HepG2 (cell line): ENCODE data around the gene ZNF22. TPM values are rescaled to one million over a fixed set of nuclear protein-coding genes. Genes with fewer than 3 reads are reported as not detected.

Experiments
- CAMTA2 ChIP-seq: sonication (generic); formaldehyde crosslinking; IDR thresholded peaks from 2 replicates; pipeline ENCODE4 v1.4.0; 2020; ENCODE audit warnings: mild to moderate bottlenecking, missing genetic modification reagents, borderline replicate concordance
- GABPA ChIP-seq, 2 experiments: IDR thresholded peaks; 2 replicates each; pipeline ENCODE4 v1.6.1; 2011 to 2016; ENCODE audit warnings: low read depth in 2 of 2, low read length in 1 of 2, missing biosample characterization in 1 of 2, missing genetic modification characterization in 1 of 2
- KLF12 ChIP-seq: sonication (generic); formaldehyde crosslinking; IDR thresholded peaks from 2 replicates; pipeline ENCODE4 v1.4.0; 2020; ENCODE audit warnings: missing genetic modification reagents, borderline replicate concordance
- SATB2 ChIP-seq: sonication (generic); formaldehyde crosslinking; IDR thresholded peaks from 2 replicates; pipeline ENCODE4 v1.5.0; 2020; ENCODE audit warnings: missing genetic modification reagents
- ZFP1 ChIP-seq: IDR thresholded peaks from 2 replicates; pipeline ENCODE4 v1.6.1; 2016
- ZMYM3 ChIP-seq: sonication (generic); formaldehyde crosslinking; IDR thresholded peaks from 2 replicates; pipeline ENCODE4 v1.5.1; 2020; ENCODE audit warnings: mild to moderate bottlenecking, missing genetic modification reagents
- ZNF143 ChIP-seq: sonication (generic); formaldehyde crosslinking; IDR thresholded peaks from 2 replicates; pipeline ENCODE4 v1.4.0; 2020; ENCODE audit warnings: missing genetic modification reagents
- ZNF17 ChIP-seq: sonication (generic); formaldehyde crosslinking; IDR thresholded peaks from 2 replicates; pipeline ENCODE4 v1.5.0; 2020; ENCODE audit warnings: mild to moderate bottlenecking, missing genetic modification reagents
- ZNF326 ChIP-seq: sonication (generic); formaldehyde crosslinking; IDR thresholded peaks from 2 replicates; pipeline ENCODE4 v1.4.0; 2020; ENCODE audit warnings: missing genetic modification reagents, borderline replicate concordance
- ZNF431 ChIP-seq: sonication (generic); formaldehyde crosslinking; IDR thresholded peaks from 2 replicates; pipeline ENCODE4 v1.9.0; 2022; ENCODE audit warnings: missing genetic modification reagents, low read depth, mild to moderate bottlenecking, borderline replicate concordance
- ZNF510 ChIP-seq: sonication (generic); formaldehyde crosslinking; IDR thresholded peaks from 2 replicates; pipeline ENCODE4 v1.4.0; 2020; ENCODE audit warnings: low read depth, mild to moderate bottlenecking, missing genetic modification reagents
- ZNF629 ChIP-seq: sonication (generic); formaldehyde crosslinking; conservative IDR thresholded peaks from 2 replicates; pipeline ENCODE4 v1.5.0; 2020; ENCODE audit warnings: missing genetic modification reagents
- ZNF747 ChIP-seq: sonication (generic); formaldehyde crosslinking; IDR thresholded peaks from 2 replicates; pipeline ENCODE4 v1.8.1; 2023; ENCODE audit warnings: missing genetic modification reagents, mild to moderate bottlenecking, borderline replicate concordance
- polyA plus RNA-seq, 8 experiments: library from polyadenylated mRNA; depleted of rRNA in 3 of 8; stranded (reverse) in 7 of 8; unstranded in 1 of 8; fragments of >200 nt; fragmentation: Illumina TruSeq in 4 of 8; extraction: Trizol in 4 of 8; gene quantifications; 2 replicates each; pipeline versions ENCODE4 v1.2.1 to v1.2.3, GENCODE V29; 2011 to 2016; ENCODE audit warnings: low read depth in 4 of 8, missing spikeins in 1 of 8, mixed read lengths in 1 of 8; ENCODE audit not compliant: insufficient read depth in 1 of 8
- total RNA-seq, 5 experiments: library from RNA; depleted of rRNA; stranded (reverse); fragments of >200 nt; fragmentation: Illumina TruSeq; extraction: Trizol; gene quantifications; 2 replicates each; pipeline ENCODE4 v1.2.3, GENCODE V29; 2016; ENCODE audit warnings: low read depth in 1 of 5
- TF ChIP-seq, protein P1 (sequence below): sonication (generic); formaldehyde crosslinking; IDR thresholded peaks from 2 replicates; pipeline ENCODE4 v1.8.0; 2022; ENCODE audit warnings: mild to moderate bottlenecking, missing genetic modification reagents, borderline replicate concordance
- TF ChIP-seq, protein P2 (sequence below): sonication (generic); formaldehyde crosslinking; conservative IDR thresholded peaks from 2 replicates; pipeline ENCODE4 v1.4.0; 2020; ENCODE audit warnings: mild to moderate bottlenecking, missing genetic modification reagents, moderate library complexity
- TF ChIP-seq, protein P3 (sequence below): sonication (generic); formaldehyde crosslinking; IDR thresholded peaks from 2 replicates; pipeline ENCODE4 v1.4.0; 2020; ENCODE audit warnings: mild to moderate bottlenecking, missing genetic modification reagents, borderline replicate concordance
- TF ChIP-seq, protein P4 (sequence below): sonication (generic); formaldehyde crosslinking; IDR thresholded peaks from 2 replicates; pipeline ENCODE4 v1.4.0; 2020; ENCODE audit warnings: missing genetic modification reagents
- TF ChIP-seq, protein P5 (sequence below): sonication (generic); formaldehyde crosslinking; IDR thresholded peaks from 2 replicates; pipeline ENCODE4 v1.4.0; 2020; ENCODE audit warnings: mild to moderate bottlenecking, missing genetic modification reagents

ZNF22 gene
- total and polyA plus RNA-seq, 2 of the 13 experiments (the other 11 are each of a cell fraction or from before 2014, with no cell fraction given), result 0.40 to 1.3 TPM

DNA sequence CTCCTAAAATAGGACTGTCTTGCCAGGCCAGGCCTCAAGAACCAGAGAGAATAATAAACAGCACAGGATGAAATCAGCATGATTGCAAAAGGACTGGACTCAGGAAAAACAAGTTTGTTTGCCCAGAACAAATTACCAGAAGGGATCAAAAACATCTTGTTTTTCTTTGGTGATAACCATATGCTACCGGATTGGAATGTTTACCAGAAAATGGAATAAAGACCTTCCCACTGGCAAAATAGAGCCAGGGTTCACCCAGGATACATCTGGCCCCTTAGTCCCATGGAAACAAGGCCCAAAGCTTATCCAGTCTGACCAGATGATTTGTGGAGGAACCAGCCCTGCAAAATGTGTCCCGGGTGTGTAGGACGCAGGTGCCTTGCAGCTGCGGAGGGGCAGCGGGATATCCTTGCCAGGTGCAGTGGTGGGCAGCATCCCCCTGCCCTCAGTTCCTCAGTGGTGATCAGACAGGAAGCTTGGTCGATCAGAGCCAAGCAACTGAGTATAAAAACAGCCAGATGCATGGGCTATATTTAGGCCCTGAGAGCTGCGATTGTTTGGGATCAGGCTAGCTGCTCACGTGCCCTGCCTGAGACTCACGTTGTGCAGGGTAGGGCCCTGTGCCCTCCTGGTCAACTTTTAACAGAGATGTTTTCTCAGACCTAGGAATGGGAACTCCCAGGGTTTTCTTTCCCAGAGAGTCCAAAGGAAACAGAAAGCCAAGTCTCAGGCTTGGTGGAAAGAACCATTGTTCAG, 4.6 kb upstream of the ZNF22 start (continued):
- TF ChIP-seq, protein P1, sequence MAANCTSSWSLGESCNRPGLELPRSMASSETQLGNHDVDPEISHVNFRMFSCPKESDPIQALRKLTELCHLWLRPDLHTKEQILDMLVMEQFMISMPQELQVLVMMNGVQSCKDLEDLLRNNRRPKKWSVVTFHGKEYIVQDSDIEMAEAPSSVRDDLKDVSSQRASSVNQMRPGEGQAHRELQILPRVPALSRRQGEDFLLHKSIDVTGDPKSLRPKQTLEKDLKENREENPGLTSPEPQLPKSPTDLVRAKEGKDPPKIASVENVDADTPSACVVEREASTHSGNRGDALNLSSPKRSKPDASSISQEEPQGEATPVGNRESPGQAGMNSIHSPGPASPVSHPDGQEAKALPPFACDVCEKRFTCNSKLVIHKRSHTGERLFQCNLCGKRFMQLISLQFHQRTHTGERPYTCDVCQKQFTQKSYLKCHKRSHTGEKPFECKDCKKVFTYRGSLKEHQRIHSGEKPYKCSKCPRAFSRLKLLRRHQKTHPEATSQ (CRISPR knock-in tag), result no peak
- no peak for TF ChIP-seq GABPA (IDR thresholded peaks at IDR 0.05; ENCODE audit: low read depth, low read length)
- no peak; the same call in 1 of the 2 replicates for TF ChIP-seq GABPA (CRISPR knock-in tag; IDR thresholded peaks at IDR 0.05; ENCODE audit: low read depth)
- TF ChIP-seq ZNF326 (CRISPR knock-in tag), result no peak
- no peak; the same call in 1 of the 2 replicates for TF ChIP-seq SATB2
- TF ChIP-seq ZMYM3, result no peak
- peak; percentile 29; the same call in 1 of the 2 replicates for TF ChIP-seq ZNF431 (CRISPR knock-in tag)
- TF ChIP-seq ZNF143, result no peak
- no peak; the same call in 1 of the 2 replicates for TF ChIP-seq ZFP1
- TF ChIP-seq KLF12, result no peak
- TF ChIP-seq, protein P2, sequence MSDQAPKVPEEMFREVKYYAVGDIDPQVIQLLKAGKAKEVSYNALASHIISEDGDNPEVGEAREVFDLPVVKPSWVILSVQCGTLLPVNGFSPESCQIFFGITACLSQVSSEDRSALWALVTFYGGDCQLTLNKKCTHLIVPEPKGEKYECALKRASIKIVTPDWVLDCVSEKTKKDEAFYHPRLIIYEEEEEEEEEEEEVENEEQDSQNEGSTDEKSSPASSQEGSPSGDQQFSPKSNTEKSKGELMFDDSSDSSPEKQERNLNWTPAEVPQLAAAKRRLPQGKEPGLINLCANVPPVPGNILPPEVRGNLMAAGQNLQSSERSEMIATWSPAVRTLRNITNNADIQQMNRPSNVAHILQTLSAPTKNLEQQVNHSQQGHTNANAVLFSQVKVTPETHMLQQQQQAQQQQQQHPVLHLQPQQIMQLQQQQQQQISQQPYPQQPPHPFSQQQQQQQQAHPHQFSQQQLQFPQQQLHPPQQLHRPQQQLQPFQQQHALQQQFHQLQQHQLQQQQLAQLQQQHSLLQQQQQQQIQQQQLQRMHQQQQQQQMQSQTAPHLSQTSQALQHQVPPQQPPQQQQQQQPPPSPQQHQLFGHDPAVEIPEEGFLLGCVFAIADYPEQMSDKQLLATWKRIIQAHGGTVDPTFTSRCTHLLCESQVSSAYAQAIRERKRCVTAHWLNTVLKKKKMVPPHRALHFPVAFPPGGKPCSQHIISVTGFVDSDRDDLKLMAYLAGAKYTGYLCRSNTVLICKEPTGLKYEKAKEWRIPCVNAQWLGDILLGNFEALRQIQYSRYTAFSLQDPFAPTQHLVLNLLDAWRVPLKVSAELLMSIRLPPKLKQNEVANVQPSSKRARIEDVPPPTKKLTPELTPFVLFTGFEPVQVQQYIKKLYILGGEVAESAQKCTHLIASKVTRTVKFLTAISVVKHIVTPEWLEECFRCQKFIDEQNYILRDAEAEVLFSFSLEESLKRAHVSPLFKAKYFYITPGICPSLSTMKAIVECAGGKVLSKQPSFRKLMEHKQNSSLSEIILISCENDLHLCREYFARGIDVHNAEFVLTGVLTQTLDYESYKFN, result peak; percentile 96
- no peak for TF ChIP-seq ZNF510 (CRISPR knock-in tag)
- TF ChIP-seq, protein P3, sequence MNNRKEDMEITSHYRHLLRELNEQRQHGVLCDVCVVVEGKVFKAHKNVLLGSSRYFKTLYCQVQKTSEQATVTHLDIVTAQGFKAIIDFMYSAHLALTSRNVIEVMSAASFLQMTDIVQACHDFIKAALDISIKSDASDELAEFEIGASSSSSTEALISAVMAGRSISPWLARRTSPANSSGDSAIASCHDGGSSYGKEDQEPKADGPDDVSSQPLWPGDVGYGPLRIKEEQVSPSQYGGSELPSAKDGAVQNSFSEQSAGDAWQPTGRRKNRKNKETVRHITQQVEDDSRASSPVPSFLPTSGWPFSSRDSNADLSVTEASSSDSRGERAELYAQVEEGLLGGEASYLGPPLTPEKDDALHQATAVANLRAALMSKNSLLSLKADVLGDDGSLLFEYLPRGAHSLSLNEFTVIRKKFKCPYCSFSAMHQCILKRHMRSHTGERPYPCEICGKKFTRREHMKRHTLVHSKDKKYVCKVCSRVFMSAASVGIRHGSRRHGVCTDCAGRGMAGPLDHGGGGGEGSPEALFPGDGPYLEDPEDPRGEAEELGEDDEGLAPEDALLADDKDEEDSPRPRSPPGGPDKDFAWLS (CRISPR knock-in tag), result no peak
- peak; percentile 55; the same call in 1 of the 2 replicates for TF ChIP-seq ZNF747 (CRISPR knock-in tag)
- TF ChIP-seq CAMTA2, result no peak
- TF ChIP-seq, protein P4, sequence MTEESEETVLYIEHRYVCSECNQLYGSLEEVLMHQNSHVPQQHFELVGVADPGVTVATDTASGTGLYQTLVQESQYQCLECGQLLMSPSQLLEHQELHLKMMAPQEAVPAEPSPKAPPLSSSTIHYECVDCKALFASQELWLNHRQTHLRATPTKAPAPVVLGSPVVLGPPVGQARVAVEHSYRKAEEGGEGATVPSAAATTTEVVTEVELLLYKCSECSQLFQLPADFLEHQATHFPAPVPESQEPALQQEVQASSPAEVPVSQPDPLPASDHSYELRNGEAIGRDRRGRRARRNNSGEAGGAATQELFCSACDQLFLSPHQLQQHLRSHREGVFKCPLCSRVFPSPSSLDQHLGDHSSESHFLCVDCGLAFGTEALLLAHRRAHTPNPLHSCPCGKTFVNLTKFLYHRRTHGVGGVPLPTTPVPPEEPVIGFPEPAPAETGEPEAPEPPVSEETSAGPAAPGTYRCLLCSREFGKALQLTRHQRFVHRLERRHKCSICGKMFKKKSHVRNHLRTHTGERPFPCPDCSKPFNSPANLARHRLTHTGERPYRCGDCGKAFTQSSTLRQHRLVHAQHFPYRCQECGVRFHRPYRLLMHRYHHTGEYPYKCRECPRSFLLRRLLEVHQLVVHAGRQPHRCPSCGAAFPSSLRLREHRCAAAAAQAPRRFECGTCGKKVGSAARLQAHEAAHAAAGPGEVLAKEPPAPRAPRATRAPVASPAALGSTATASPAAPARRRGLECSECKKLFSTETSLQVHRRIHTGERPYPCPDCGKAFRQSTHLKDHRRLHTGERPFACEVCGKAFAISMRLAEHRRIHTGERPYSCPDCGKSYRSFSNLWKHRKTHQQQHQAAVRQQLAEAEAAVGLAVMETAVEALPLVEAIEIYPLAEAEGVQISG (CRISPR knock-in tag), result peak; percentile 61; the same call in 1 of the 2 replicates
- TF ChIP-seq, protein P5, sequence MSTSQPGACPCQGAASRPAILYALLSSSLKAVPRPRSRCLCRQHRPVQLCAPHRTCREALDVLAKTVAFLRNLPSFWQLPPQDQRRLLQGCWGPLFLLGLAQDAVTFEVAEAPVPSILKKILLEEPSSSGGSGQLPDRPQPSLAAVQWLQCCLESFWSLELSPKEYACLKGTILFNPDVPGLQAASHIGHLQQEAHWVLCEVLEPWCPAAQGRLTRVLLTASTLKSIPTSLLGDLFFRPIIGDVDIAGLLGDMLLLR (CRISPR knock-in tag), result no peak
- no peak for TF ChIP-seq ZNF629 (CRISPR knock-in tag)
- no peak for TF ChIP-seq ZNF17
